HUES64 (cell line): ENCODE results near the gene DKK1. TPM values are rescaled to one million over a fixed set of nuclear protein-coding genes. Genes with fewer than 3 reads are reported as not detected.

Experiments
- H3K27ac ChIP-seq: 2 replicates; pipeline ENCODE4 v1.7.0; 2013; ENCODE audit warnings: low read depth, low read length, inconsistent platforms
- H3K27me3 ChIP-seq: 2 replicates; pipeline ENCODE4 v1.6.1; 2013; ENCODE audit warnings: mild to moderate bottlenecking, low read length; ENCODE audit not compliant: insufficient read depth
- H3K36me3 ChIP-seq: 2 replicates; pipeline ENCODE4 v1.6.1; 2013; ENCODE audit warnings: mild to moderate bottlenecking, low read length; ENCODE audit not compliant: insufficient read depth
- H3K4me1 ChIP-seq: 2 replicates; pipeline ENCODE4 v1.6.1; 2013; ENCODE audit warnings: mild to moderate bottlenecking, low read length, moderate library complexity; ENCODE audit not compliant: insufficient read depth
- H3K4me3 ChIP-seq: 2 replicates; pipeline ENCODE4 v1.5.1; 2013; ENCODE audit warnings: mild to moderate bottlenecking, low read length, moderate library complexity
- H3K9ac ChIP-seq: 2 replicates; pipeline ENCODE4 v1.6.1; 2013; ENCODE audit warnings: mild to moderate bottlenecking, low read depth, low read length
- H3K9me3 ChIP-seq: 2 replicates; pipeline ENCODE4 v1.6.1; 2013; ENCODE audit warnings: low read depth, low read length; ENCODE audit not compliant: insufficient read depth
- WGBS: fragments of 150-250, 120-280 bp; methylation state at CpG from one replicate; pipeline ENCODE4 v1.1.7; 2013; ENCODE audit warnings: missing lambda C conversion rate; 5-methylcytosine and 5-hydroxymethylcytosine counted together
- polyA plus RNA-seq, 2 experiments: library from polyadenylated mRNA; stranded (reverse); fragments of 50-300 nt; gene quantifications; one replicate each; pipeline ENCODE4 v1.2.3, GENCODE V29; 2013

DKK1 gene, protein sequence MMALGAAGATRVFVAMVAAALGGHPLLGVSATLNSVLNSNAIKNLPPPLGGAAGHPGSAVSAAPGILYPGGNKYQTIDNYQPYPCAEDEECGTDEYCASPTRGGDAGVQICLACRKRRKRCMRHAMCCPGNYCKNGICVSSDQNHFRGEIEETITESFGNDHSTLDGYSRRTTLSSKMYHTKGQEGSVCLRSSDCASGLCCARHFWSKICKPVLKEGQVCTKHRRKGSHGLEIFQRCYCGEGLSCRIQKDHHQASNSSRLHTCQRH
- polyA plus RNA-seq (2013, experiment 1 of 2), result 9.2 TPM
- 12.9 TPM for polyA plus RNA-seq (2013, experiment 2 of 2)

DNA sequence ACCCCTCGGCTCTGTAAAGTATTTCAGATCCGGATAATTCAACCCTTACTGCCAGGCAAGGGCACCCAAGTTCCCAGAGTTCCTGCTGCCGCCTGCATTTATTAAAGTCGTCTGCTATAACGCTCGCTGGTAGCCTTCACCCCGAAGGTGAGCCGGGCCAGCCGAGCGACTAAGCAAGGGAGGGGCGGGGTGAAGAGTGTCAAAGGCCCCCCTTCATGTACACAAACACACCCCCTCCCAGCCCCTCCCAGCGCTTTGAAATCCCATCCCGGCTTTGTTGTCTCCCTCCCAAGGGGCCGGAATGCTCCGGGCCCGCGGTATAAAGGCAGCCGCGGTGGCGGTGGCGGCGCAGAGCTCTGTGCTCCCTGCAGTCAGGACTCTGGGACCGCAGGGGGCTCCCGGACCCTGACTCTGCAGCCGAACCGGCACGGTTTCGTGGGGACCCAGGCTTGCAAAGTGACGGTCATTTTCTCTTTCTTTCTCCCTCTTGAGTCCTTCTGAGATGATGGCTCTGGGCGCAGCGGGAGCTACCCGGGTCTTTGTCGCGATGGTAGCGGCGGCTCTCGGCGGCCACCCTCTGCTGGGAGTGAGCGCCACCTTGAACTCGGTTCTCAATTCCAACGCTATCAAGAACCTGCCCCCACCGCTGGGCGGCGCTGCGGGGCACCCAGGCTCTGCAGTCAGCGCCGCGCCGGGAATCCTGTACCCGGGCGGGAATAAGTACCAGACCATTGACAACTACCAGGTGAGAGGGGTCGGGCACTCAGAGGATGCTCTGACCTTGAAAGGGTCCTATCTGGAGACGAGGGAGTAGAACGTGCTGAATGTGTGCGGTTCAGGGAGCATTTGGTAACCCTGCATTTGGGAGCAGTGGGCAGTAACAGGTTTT, at the start of gene DKK1:
DKK1 (plus strand) TSS at position 349 of the 889 bp plus-strand sequence; CDS start at position 503, 154 bp downstream.
- peak within 1 kb of the TSS; percentile 67 for H3K4me3 ChIP-seq
- under 1% methylated on average over 54 of the region's 55 CpGs for WGBS
- no peak within 1 kb of the TSS for H3K9ac ChIP-seq
- H3K4me1 ChIP-seq, result peaks cover 6% of the 10 kb centered on the region; the same call in 1 of the 2 replicates
- no peaks in the 10 kb centered on the region for H3K9me3 ChIP-seq
- no peak within 1 kb of the TSS for H3K27ac ChIP-seq
- no peaks in the 10 kb centered on the region for H3K36me3 ChIP-seq
- peaks cover 95% of the 10 kb centered on the region for H3K27me3 ChIP-seq

DNA sequence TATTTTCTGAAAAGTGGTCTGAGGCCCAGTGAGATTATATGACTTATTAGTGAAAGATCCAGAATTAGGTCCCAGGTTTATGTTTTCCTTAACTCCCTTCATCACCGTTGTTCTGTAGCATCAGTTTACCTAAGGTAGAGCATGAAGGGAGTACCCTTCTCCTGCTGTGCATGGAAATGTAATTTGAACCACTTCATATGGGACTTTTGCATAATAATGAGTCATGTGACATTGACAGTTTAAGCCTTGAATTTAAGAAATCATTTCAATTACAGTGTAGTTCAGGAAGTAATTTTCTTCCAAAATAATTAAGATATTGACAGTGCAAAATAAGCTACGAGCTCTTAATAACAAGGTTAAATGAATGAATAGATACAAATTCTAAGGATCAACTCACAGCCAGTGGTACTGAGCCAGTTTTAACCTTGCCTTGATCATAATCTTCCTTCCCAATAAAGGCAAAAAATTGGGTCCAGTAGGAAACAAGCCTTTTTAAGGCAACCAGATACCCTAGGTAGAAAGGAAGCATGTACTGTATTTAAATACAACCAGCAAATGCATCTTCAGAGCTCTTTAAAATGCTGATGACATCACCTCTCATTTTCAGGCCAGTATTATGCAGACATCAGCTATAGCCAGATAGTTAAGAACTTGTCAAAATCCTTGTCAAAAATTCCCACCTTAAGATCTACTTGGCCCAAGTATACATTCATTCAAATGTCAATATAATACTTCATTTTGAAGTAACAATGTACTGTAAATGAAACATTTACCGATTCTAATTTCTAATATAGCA, 48.8 kb upstream of the DKK1 start:
- WGBS, result 50% methylated on average over 1 of the region's 3 CpGs
- Histone ChIP-seq H3K9ac (no peak overlapping the region), H3K27me3 (no peaks in the 10 kb centered on the region), H3K36me3 (no peaks in the 10 kb centered on the region), H3K4me1 (peaks cover 11% of the 10 kb centered on the region), H3K9me3 (no peaks in the 10 kb centered on the region), H3K4me3 (no peak overlapping the region), H3K27ac (no peak overlapping the region)

DNA sequence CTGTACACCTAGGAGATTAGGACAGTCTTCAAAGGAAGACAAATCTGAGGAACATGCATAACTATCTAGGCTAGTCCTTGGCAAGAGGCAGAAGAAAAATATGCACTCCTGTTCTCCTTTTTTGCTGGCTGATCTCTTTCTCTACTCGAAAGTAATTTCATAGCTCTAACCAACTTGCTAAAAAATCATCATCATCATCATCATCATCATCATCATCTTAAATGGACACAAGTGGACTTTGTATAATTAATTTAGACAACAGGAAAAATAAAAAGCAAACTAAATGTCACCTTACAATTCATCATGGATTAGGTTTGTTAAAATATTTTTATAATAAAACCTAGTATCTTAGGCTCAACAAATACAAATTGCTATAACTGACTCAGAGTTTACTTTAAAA, 47.2 kb upstream of the DKK1 start:
- no peak overlapping the region for H3K9ac ChIP-seq
- H3K4me1 ChIP-seq, result peaks cover 11% of the 10 kb centered on the region
- H3K9me3 ChIP-seq, result no peaks in the 10 kb centered on the region
- no peak overlapping the region for H3K27ac ChIP-seq
- no peaks in the 10 kb centered on the region for H3K36me3 ChIP-seq
- H3K4me3 ChIP-seq, result no peak overlapping the region
- no peaks in the 10 kb centered on the region for H3K27me3 ChIP-seq
- 88% methylated on average over 1 of the region's 1 CpG for WGBS

DNA sequence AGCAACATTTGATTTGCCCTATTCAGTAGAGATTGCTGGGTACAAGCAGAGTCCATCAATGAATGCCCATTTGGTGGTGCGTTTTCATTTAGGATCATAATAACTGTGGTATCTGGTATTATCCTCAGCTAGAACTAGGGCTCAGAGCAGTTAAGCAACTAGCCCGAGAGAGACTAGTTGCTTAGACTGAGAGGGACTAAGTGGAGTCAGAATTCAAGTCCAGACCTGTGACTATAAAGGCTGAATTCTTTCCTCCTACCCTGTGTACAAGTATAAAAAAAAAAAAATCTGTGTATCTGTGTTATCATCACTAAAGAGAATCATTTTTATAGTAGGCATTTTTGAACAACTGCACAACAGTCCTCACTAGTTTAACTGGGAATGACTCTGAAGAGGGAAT, 45.3 kb upstream of the DKK1 start:
- Histone ChIP-seq H3K9ac (no peak overlapping the region), H3K36me3 (no peaks in the 10 kb centered on the region), H3K27ac (no peak overlapping the region), H3K4me3 (no peak overlapping the region), H3K4me1 (peaks cover 11% of the 10 kb centered on the region), H3K9me3 (no peaks in the 10 kb centered on the region), H3K27me3 (no peaks in the 10 kb centered on the region)
- 94% methylated on average over 2 of the region's 2 CpGs for WGBS

DNA sequence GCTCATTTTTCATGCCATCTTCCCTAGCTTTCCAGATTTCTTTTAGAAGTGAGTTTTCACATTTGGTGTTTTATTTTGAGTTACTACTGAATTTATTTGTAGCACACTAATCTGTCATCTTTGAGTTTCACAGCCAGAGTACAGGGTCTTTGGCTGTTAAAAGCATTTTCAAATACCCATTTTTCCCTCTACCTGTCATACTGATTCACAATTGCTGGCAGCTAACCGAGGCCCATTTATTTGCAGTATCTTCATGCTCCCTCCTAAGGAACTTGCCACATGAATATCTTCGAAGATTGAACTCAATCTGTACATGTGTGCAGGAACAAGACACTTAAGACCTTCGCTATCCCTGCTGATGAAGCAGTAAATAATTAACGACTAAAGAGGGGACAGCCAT, 44.8 kb upstream of the DKK1 start:
- Histone ChIP-seq H3K27me3 (no peaks in the 10 kb centered on the region), H3K27ac (no peak overlapping the region), H3K4me3 (no peak overlapping the region), H3K36me3 (no peaks in the 10 kb centered on the region), H3K4me1 (peaks cover 11% of the 10 kb centered on the region), H3K9ac (no peak overlapping the region), H3K9me3 (no peaks in the 10 kb centered on the region)
- WGBS, result 93% methylated on average over 4 of the region's 4 CpGs

DNA sequence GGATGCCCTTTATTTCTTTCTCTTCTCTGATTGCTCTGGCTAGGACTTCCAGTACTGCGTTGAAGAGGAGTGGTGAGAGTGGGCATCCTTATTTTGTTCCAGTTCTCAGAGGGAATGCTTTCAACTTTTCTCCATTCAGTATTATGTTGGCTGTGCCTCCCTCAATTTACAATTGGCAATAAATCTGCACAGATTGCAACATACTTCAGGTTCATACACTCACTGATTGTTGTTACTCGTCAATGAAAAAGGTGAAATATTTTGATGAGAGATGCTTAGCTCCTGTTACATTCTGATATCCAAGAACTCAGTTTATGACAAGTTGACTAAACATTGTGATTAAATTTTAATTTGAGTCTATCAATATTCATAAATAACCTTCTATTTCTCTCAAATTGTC, 37.9 kb upstream of the DKK1 start:
- WGBS, result 100% methylated on average over 1 of the region's 2 CpGs
- Histone ChIP-seq H3K4me1 (no peaks in the 10 kb centered on the region), H3K9ac (no peak overlapping the region), H3K9me3 (peaks cover 2% of the 10 kb centered on the region; the same call in 1 of the 2 replicates), H3K27ac (no peak overlapping the region), H3K36me3 (no peaks in the 10 kb centered on the region), H3K4me3 (no peak overlapping the region), H3K27me3 (no peaks in the 10 kb centered on the region)

DNA sequence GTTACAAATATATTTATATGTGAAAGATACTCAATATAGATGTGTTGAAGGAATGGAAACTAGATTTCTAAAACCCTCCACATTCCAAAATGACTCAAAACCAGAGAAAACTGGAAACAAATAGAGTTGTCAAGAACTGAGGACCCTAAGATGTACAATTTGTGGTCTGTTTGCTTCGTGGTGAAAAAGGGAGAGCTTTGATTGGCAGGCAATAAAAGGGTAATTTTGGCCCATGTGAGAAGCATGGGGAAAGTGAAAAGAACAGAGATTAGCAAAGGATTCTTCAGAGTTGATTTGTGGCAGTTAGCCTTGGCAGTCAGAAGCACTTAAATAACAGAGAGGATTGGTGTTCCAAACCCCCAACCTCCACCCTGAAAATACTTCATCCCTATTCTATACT, 37.1 kb upstream of the DKK1 start:
- Histone ChIP-seq H3K27me3 (no peaks in the 10 kb centered on the region), H3K4me3 (no peak overlapping the region), H3K36me3 (no peaks in the 10 kb centered on the region), H3K9me3 (peaks cover 2% of the 10 kb centered on the region; the same call in 1 of the 2 replicates), H3K27ac (no peak overlapping the region), H3K9ac (no peak overlapping the region), H3K4me1 (no peaks in the 10 kb centered on the region)
- 84% methylated on average over 1 of the region's 1 CpG for WGBS

DNA sequence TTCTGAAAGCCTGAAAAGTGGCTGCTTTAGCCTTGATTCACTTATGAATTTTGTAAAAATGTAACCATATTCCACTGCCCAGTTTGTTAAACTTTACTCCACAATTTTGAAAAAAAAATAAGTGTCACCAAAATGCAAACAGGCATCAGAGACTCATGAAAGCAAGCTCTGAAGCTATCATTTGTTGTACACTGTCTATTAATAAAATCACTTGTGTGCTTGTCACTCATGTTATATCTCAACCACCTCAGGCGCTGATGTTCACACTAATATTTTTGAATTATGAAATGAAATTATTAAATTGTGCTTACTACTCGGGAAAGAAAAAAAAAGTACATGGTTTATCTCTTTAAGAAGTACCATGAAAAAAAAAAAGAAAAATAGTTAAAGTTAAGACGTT, 34.5 kb upstream of the DKK1 start:
- no peak overlapping the region for H3K27ac ChIP-seq
- WGBS, result no CpG with 5 or more reads among the region's 3 CpGs
- no peak overlapping the region for H3K4me3 ChIP-seq
- no peaks in the 10 kb centered on the region for H3K4me1 ChIP-seq
- H3K9me3 ChIP-seq, result peaks cover 2% of the 10 kb centered on the region; the same call in 1 of the 2 replicates
- H3K9ac ChIP-seq, result no peak overlapping the region
- H3K36me3 ChIP-seq, result no peaks in the 10 kb centered on the region
- H3K27me3 ChIP-seq, result no peaks in the 10 kb centered on the region

DNA sequence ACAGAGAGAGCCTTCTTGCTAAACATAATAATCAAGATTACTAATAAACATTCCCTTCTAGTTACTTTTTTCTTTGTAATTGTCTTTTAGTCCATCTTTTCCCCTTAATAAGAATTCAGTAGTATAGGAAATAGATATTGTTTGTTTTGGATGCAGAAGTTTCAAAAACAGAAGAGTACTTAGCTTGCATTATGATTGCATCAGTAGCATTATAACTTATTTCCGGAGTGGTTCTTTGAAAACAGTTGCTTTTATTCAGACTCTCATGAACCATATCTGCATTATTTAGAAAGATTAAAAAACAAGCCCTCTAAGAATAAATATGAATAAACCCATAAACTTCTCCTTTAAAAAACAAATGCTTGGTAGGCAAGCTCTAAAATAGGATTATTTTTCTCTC, 34.0 kb upstream of the DKK1 start:
- no peak overlapping the region for H3K4me3 ChIP-seq
- peaks cover 2% of the 10 kb centered on the region; the same call in 1 of the 2 replicates for H3K9me3 ChIP-seq
- no peak overlapping the region for H3K27ac ChIP-seq
- no CpG with 5 or more reads among the region's 1 CpG for WGBS
- no peaks in the 10 kb centered on the region for H3K4me1 ChIP-seq
- H3K36me3 ChIP-seq, result no peaks in the 10 kb centered on the region
- H3K9ac ChIP-seq, result no peak overlapping the region
- H3K27me3 ChIP-seq, result no peaks in the 10 kb centered on the region

DNA sequence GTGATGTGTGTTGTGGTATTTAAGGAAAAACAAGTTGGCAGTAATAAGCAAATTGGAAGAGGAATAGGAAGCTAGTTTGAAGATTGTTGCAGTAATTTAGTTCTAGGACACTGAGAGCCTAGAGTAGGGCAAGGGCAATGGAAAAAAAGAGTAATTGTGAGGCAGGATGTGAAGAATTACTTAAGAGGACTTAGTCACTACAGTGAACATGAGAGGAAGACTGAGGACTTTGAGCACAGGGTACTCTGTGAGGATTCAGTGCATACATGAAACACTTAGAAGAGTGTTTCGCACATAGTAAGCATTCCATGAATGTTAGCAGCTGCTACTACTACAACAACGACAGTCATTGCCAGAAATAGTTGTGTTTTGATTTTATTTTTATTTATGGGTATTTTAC, 30.9 kb upstream of the DKK1 start:
- 100% methylated on average over 1 of the region's 2 CpGs for WGBS
- Histone ChIP-seq H3K27me3 (no peaks in the 10 kb centered on the region), H3K9me3 (no peaks in the 10 kb centered on the region), H3K4me3 (no peak overlapping the region), H3K9ac (no peak overlapping the region), H3K36me3 (no peaks in the 10 kb centered on the region), H3K27ac (no peak overlapping the region), H3K4me1 (no peaks in the 10 kb centered on the region)
